Stimulated activated CD8-positive, alpha-beta memory T cell treated with anti-CD3 and anti-CD28 coated beads, Interleukin-7, amount 100 ng/mL, for 4 hours (primary cell): Measurements from ENCODE around the gene TMEM108.

Source experiments
- DNase-seq, 2 donors: peaks; one replicate each; pipeline ENCODE4 v3.0.0-alpha.2; 2020; ENCODE audit warnings: low read depth in 2 of 2

The TMEM108 gene

DNA sequence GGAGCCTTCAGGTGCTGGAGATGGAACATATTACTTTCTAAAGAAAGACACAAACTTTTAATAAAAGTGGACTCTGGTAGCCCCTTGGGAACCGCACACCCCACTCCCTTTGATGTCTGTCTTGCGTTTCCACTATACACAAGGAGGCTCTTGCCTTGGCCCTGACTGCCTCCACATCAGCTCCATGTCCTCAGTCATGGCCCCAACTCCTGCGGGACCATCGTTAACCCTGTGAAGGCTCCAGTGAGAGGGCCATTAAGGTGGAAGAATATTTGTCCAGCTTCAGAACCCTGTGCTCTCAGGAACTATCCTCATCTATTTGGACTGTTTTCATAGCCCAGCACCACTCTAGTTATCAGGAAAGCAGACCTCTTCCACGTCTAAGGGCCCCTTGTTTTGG lies 345.6 kb downstream of the TMEM108 start:
- no peak for DNase-seq

GRCh38 chr3:133384331-133385027 lies 346.3 kb downstream of the TMEM108 start:
- DNase-seq = no peak

- DNase-seq = no peak
Measured at GRCh38 chr3:133386876-133387275, 348.7 kb downstream of the TMEM108 start.

DNA sequence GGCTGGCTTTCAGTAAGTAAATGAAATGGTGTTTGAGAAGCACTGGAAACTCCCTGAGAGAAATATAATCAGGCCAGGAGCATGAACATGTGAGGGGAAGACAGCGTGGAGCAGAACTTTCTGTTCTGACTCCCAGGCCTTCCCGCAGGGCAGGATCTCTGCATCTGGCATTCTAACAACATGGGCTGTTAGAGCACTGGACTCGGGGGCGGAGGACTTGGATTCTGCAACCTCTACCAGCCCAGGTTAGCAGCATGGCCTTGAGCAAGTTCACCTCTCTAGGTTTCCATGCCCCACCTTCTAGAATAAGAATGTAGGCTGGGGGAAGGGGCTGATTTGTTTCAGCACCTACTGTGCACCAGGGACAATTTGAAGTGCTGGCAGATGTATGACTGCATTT lies 349.1 kb downstream of the TMEM108 start:
- no peak for DNase-seq

- DNase-seq = no peak
Measured at GRCh38 chr3:133388696-133389395, 350.7 kb downstream of the TMEM108 start.

DNA sequence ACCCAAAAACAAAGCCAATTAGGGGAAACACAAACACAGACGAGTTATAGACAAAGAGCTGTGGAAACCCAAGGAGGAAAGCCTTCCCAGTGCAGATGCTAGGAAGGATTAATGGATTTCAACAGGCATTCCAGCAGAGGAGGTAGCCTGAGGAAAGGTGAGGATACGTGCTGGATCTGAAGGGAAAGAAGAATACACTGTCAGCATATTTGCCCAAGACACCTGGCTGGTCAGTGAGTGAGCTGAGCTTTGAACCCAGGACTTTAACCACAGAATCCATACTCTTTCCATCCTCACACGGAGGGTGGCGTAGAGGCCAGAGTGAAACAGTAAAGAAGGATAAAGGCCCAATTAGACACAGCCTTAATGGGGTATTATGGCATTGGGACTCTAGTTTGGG lies 352.5 kb downstream of the TMEM108 start:
- DNase-seq = no peak

- no peak for DNase-seq
Measured at GRCh38 chr3:133393204-133393603, 355.0 kb downstream of the TMEM108 start.

DNA sequence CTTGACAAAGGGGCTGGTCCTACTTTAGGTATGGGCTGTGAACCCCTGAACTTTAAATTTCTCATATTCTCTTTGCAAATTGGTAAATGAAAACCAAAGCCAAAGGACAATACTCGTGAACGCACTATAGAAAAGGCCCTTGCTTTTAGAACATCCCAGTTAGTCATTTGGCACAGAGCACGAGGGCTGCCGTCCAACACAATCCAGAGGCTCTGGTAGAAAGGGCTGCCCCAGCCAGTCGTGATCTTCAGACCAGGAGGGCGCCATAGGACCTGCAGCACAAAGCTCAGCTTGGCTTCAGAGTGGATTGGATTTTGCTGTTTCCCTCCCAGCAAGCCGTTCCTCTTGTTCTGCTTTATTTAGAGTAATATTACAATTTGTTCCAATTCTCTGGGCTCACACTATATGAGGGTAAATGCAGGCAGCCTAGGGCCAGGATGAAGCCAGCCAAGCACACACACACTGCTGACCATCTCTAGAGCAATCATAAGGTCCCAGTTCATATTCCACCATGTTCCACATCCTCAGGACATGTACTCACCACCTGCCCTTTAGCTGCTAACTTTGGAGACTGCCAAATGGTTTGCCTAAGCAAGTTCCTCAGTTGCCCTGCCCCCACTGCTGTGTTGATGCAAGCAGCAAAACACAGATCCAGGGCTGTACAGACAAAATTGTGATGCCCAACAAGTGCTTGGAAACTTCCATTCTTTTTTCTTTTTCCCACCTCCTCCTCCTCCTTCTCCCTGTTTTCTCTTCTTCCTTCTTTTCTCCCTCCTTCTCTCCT lies 355.7 kb downstream of the TMEM108 start:
- no peak for DNase-seq

- DNase-seq = no peak
Measured at GRCh38 chr3:133394561-133395311, 356.5 kb downstream of the TMEM108 start.

GRCh38 chr3:133396906-133397305 lies 358.7 kb downstream of the TMEM108 start:
- DNase-seq = no peak

- no peak for DNase-seq
Measured at GRCh38 chr3:133400006-133400515, 361.9 kb downstream of the TMEM108 start, which contains the start of gene BFSP2. Gene BFSP2, plus strand, starts transcription at chr3:133400056. Its CDS starts 28 bp downstream, at chr3:133400084.

GRCh38 chr3:133401374-133402135 lies 363.4 kb downstream of the TMEM108 start:
- DNase-seq = no peak

GRCh38 chr3:133404920-133405319 lies 366.7 kb downstream of the TMEM108 start:
- no peak for DNase-seq

DNA sequence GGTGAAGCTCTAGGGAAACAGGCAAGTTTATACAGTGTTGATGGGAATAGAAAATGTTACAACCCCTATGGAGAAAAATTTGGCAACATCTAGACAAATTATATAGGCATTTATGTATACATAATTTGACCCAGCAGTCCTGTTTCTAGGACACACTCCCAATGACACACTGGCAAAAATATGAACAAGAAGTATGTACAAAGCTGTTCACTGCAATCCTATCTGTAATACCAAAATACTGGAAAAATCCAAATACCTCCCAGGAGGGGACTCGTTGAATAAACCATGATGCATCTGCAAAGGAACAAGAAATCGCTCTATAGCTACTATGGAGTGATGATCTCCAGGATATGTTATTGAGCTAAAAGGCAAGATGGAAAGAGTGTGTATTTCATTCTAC lies 370.2 kb downstream of the TMEM108 start:
- no peak for DNase-seq

- DNase-seq = no peak
Measured at GRCh38 chr3:133408961-133409360, 370.8 kb downstream of the TMEM108 start.

DNA sequence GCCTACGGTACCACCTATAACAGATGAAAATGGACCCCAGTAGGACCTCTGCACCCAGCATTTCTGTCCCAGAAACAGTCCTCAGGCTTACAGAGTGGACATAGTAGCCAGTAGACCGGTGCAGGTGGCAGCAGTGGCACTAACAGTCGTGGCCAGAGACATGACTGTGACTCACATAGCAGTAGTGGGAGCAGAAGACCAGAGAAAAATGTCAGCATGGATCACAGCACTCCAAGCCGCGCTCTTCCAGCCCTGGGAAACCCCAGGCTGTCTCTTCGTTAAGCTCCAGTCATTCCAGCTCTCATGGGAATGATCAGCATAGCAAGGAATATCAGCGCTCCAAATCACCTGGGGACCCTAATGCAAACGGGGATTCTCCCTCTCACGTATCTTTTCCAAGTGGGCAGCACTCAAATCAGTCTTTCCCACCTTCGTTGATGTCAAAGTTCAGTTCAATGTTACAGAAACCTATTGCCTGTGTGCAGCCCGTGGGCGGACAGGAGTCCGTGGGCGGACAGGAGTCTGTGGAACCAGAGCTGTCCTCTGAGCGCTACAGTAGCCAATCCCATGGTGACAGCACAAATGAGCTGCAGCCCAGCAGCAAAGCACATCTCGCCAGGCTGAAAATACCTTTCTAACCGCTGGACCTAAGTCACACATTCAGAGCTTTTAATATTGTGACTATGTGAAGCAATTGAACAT lies 372.2 kb downstream of the TMEM108 start:
- DNase-seq = no peak

- no peak for DNase-seq
Measured at GRCh38 chr3:133412183-133413132, 374.3 kb downstream of the TMEM108 start.

- no peak for DNase-seq
Measured at GRCh38 chr3:133413161-133414020, 375.2 kb downstream of the TMEM108 start.
